Measurements from ENCODE around the gene CLECL1. TPM values are rescaled to one million over a fixed set of nuclear protein-coding genes. Genes with fewer than 3 reads are reported as not detected.
A peak's percentile ranks its signal among the peaks of the same experiment; 100 is the strongest.

CLECL1 gene
- total RNA-seq, 4 donors from 2014 or later: 1.9 TPM; not detected in 3

DNA sequence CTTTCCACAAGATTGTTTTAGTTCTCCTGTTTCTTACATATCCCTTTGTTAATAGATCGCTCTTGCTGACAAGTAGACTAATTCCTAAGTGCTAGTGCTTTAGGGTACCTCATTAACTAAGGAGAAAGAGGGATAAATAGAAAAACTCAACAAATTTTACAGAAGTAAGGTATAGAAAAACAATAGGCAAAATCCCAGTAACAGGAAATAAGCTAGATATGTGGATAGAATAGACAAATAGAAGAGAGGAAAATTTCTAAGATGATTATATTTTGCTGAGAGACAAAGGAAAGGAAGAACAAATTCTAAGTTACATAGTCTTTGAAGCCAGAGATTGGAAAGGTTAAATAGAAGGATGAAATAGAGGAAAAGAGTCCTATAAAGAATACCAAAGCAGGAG lies 26.8 kb upstream of the CLECL1 start:
- no peak for TF ChIP-seq POLR2A (IDR thresholded peaks at IDR 0.05)
- TF ChIP-seq, protein P1, sequence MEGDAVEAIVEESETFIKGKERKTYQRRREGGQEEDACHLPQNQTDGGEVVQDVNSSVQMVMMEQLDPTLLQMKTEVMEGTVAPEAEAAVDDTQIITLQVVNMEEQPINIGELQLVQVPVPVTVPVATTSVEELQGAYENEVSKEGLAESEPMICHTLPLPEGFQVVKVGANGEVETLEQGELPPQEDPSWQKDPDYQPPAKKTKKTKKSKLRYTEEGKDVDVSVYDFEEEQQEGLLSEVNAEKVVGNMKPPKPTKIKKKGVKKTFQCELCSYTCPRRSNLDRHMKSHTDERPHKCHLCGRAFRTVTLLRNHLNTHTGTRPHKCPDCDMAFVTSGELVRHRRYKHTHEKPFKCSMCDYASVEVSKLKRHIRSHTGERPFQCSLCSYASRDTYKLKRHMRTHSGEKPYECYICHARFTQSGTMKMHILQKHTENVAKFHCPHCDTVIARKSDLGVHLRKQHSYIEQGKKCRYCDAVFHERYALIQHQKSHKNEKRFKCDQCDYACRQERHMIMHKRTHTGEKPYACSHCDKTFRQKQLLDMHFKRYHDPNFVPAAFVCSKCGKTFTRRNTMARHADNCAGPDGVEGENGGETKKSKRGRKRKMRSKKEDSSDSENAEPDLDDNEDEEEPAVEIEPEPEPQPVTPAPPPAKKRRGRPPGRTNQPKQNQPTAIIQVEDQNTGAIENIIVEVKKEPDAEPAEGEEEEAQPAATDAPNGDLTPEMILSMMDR (IDR thresholded peaks at IDR 0.05): no peak
- Histone ChIP-seq H3K4me3 (no peak overlapping the region), H3K9me3 (no peaks in the 10 kb centered on the region), H3K27ac (peak overlapping the region in 1 of 2 donors; percentile 21), H3K36me3 (no peaks in the 10 kb centered on the region), H3K27me3 (no peaks in the 10 kb centered on the region), H3K4me1 (no peaks in the 10 kb centered on the region)
- intact Hi-C loops (cut with DNase I; ENCODE audit: low total_unique reads): no loop called here
- DNase-seq: no peak

DNA sequence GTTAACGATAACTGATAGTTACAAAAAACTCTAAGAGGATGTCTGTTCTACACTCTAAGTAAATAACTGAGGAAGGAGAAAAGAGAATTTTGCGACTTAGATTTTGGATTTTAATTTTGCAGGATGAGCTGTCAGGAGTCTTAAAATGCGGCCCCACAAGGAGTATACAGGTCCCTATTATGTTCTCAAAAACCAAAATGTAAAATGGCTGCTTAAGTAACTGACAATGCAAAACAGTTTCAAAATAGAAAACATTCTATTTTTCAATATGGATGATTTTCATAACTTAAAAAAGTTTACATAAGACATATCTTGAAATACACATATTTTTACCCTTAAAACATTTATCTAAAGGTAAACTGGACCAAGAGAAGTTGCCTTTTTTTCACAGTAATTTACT lies 25.2 kb upstream of the CLECL1 start:
- TF ChIP-seq POLR2A (IDR thresholded peaks at IDR 0.05): no peak
- TF ChIP-seq, protein P1 (IDR thresholded peaks at IDR 0.05): no peak
- H3K27ac ChIP-seq: no peak overlapping the region
- H3K36me3 ChIP-seq: no peaks in the 10 kb centered on the region
- intact Hi-C loops (cut with DNase I; ENCODE audit: low total_unique reads): no loop called here
- no peaks in the 10 kb centered on the region for H3K9me3 ChIP-seq
- no peaks in the 10 kb centered on the region for H3K27me3 ChIP-seq
- H3K4me1 ChIP-seq: no peaks in the 10 kb centered on the region
- no peak overlapping the region for H3K4me3 ChIP-seq
- no peak for DNase-seq

DNA sequence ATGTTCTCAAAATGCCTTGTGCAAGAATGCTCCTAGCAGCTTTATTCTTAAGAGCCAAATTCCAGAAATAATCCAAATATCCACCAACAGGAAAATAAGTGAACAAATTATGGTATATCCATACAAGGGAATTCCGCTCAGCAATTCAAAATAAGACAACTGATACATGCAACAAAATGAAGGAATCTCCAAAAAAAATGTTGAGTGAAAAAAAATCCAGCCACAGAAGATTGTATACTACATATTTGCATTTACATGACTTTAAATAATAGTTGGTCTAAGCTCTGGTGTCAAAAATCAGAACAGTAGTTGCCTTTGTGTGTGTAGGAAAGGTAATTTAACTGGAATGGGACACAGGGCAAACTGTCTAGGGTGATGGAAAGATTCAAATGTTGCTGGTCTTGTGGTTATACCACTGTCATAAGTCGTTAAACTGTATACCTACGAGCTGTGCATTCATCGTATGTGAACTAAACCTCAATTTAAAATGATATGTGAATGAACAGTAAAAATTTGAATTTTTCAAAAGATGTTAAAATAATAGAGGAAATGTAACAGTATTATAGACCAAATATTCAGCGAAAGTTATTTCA lies 24.6 kb upstream of the CLECL1 start:
- no peak overlapping the region for H3K4me3 ChIP-seq
- intact Hi-C loops (cut with DNase I; ENCODE audit: low total_unique reads): no loop called here
- no peaks in the 10 kb centered on the region for H3K9me3 ChIP-seq
- H3K27ac ChIP-seq: no peak overlapping the region
- no peaks in the 10 kb centered on the region for H3K36me3 ChIP-seq
- H3K27me3 ChIP-seq: no peaks in the 10 kb centered on the region
- TF ChIP-seq POLR2A (IDR thresholded peaks at IDR 0.05): no peak
- TF ChIP-seq, protein P1 (IDR thresholded peaks at IDR 0.05): no peak
- H3K4me1 ChIP-seq: no peaks in the 10 kb centered on the region
- no peak for DNase-seq

DNA sequence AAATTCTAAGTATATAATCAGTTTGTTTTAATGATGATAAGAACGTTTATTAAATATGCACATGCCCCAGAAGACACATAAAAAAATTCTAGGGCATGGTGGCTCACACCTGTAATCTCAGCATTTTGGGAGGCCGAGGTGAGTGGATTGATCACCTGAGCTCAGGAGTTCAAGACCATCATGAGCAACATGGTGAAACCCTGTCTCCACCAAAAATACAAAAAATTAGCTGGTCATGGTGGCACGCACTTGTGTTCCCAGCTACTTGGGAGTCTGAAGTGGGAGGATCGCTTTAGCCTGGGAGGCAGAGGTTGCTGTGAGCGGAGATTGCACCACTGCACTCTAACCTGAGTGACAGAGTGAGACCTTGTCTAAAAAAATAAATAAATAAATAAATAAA lies 23.8 kb upstream of the CLECL1 start:
- DNase-seq: no peak
- H3K36me3 ChIP-seq: no peaks in the 10 kb centered on the region
- H3K4me1 ChIP-seq: no peaks in the 10 kb centered on the region
- no peak overlapping the region for H3K4me3 ChIP-seq
- H3K9me3 ChIP-seq: no peaks in the 10 kb centered on the region
- intact Hi-C loops (cut with DNase I; ENCODE audit: low total_unique reads): no loop called here
- H3K27me3 ChIP-seq: no peaks in the 10 kb centered on the region
- no peak for TF ChIP-seq POLR2A (IDR thresholded peaks at IDR 0.05)
- TF ChIP-seq, protein P1 (IDR thresholded peaks at IDR 0.05): no peak
- H3K27ac ChIP-seq: no peak overlapping the region

DNA sequence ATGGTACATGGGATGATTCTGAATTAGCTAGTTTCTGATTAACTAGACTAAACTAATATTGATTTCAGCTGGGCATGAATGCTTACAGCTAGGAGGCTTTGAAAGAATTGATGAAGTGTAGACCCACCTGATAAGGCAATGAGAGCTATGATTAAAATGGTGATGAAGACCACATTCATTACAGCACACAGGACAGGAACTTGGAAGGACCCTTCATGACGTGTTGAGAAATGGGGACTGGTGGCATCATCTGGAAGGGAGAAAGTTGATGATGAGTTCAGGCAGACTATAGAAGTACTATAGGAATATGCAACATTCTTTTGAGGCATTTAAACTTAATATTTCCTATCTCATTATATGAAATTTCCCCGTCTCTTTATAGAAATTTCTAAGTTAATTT lies 23.3 kb upstream of the CLECL1 start:
- Histone ChIP-seq H3K27ac (no peak overlapping the region), H3K36me3 (no peaks in the 10 kb centered on the region), H3K9me3 (no peaks in the 10 kb centered on the region), H3K4me1 (no peaks in the 10 kb centered on the region), H3K4me3 (no peak overlapping the region), H3K27me3 (no peaks in the 10 kb centered on the region)
- intact Hi-C loops (cut with DNase I; ENCODE audit: low total_unique reads): no loop called here
- DNase-seq: no peak
- no peak for TF ChIP-seq POLR2A (IDR thresholded peaks at IDR 0.05)
- TF ChIP-seq, protein P1 (IDR thresholded peaks at IDR 0.05): no peak

All from uterus (tissue), 4 donors.